Stimulated activated CD8-positive, alpha-beta memory T cell treated with anti-CD3 and anti-CD28 coated beads, Interleukin-12 subunit alpha, Interleukin-12 subunit beta, amount 100 ng/mL, for 4 hours (primary cell): ENCODE measurements around the gene UBE2O.

Source experiments
- DNase-seq: peaks from one replicate; pipeline ENCODE4 v3.0.0-alpha.2; 2020; ENCODE audit warnings: low read depth

UBE2O gene

DNA sequence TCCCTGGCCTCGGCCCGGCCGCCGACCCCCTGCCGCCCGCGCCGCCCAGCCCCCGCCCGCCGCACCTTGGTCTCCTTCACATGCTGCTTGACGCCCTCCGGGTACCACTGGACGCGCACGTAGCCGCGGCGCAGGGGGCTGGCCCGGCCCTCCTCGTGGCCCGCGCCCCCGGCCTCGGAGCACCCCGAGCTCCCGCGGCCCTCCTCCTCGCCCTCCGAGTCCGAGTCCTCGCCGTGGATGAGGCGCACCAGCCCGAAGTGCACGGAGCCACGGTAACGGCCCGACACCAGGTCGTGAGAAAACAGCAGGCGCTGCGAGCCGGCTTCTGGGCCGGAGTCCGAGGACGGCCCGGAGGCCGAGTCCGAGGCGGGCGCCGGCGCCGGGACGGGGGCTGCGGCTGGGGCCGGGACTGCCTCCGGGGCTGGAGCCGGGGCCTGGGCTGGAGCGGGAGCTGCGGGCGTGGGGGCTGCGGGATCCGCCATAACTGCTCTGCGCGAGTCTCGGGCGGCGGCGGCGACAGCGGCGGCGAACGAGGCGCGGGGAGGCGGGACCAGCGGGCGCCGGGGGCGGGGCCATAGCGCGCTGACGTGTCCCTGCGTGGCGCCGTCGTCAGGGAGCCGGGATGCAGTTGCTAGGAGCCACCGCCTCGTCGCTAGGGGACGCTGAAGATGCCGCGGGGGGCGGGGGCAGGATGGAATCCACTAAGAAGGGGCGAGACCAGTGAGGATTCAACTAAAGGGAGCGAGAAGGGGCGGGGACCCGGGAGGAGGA is at the start of gene UBE2O:
Gene UBE2O, minus strand, starts transcription at position 493 of the 771 bp plus-strand sequence. Its CDS starts 11 bp downstream, at position 482.
- DNase-seq: peak; percentile 85

- no peak for DNase-seq
Observed at GRCh38 chr17:76501827-76502307, 48.9 kb upstream of the UBE2O start.

DNA sequence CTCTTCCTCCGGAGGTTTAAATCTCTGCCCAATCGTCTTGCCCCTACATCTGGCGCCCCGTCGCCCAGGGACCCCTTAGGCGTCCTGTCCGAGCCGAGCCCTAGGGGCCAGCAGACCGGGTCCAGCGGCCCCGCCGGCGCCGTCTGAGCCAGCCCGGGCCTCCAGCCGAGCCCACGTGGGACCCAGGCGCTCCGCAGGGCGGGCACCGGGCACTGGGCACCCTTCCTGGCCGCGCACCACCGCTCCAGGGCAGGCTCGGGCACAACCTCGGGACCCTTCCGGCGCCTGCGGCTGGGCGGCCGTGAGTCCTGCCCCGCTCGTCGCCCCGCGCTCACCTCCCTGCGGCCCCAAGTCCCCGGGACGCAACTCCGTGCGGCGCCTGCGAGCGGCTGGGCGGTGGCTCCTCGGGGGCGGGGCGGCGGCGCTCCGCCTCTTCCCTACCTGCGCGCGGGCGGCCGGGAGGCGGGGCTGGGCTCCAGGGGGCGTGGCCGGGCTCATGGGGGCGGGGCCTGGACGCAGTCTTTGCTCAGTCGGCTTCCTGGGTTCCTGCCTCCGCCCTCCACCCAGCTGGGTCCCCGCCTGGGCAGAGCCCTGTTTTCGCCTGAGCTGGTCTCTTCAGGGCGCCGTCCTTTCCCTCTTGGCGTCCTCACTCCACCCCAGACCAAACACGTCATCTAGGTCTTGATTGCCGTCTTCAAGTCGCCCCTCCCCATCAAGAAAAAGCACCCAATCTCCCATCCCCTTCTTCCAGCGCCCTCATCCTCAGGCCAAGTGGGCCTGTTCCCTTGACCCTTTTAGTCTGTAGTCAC is 48.3 kb upstream of the UBE2O start, which contains the start of gene RHBDF2:
Gene RHBDF2, minus strand, starts transcription at position 406 of the 809 bp plus-strand sequence. CDS start 19,899 bp downstream, outside the sequence.
- peak; percentile 95 for DNase-seq

DNA sequence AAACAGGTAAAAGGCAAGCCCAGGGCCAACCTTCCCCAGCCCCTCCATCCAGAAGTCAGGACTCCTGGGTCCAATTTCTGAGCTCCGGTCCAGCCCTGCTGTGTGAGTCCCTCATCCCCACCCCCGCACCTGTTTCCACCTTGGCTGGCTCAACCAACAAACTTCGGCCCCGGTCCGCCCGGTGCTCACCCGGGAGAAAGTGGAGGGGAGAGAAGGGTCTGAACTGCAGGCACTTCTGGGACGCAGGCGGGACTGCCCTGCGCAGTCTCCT is 47.7 kb upstream of the UBE2O start:
- no peak for DNase-seq

- no peak for DNase-seq
Observed at GRCh38 chr17:76500074-76500746, 47.3 kb upstream of the UBE2O start.

- no peak for DNase-seq
Observed at GRCh38 chr17:76499267-76499667, 46.3 kb upstream of the UBE2O start.

GRCh38 chr17:76498876-76499251 is 45.9 kb upstream of the UBE2O start:
- DNase-seq: no peak

- no peak for DNase-seq
Observed at GRCh38 chr17:76497979-76498875, 45.3 kb upstream of the UBE2O start.

DNA sequence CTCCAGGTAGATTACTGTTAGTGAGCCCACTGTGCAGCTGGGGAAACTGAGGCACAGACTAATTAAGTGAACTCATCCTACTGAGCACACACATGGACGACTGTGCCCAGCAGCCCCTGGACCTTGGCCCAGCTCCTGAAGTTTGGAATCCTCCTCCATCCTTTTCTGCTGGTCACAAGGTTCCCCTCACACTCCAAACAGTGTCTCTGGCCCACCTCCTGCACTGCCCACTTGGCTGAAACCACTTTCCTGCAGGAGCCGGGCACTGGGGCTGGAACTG is 44.7 kb upstream of the UBE2O start:
- no peak for DNase-seq

- DNase-seq: no peak
Observed at GRCh38 chr17:76496464-76496863, 43.5 kb upstream of the UBE2O start.

DNA sequence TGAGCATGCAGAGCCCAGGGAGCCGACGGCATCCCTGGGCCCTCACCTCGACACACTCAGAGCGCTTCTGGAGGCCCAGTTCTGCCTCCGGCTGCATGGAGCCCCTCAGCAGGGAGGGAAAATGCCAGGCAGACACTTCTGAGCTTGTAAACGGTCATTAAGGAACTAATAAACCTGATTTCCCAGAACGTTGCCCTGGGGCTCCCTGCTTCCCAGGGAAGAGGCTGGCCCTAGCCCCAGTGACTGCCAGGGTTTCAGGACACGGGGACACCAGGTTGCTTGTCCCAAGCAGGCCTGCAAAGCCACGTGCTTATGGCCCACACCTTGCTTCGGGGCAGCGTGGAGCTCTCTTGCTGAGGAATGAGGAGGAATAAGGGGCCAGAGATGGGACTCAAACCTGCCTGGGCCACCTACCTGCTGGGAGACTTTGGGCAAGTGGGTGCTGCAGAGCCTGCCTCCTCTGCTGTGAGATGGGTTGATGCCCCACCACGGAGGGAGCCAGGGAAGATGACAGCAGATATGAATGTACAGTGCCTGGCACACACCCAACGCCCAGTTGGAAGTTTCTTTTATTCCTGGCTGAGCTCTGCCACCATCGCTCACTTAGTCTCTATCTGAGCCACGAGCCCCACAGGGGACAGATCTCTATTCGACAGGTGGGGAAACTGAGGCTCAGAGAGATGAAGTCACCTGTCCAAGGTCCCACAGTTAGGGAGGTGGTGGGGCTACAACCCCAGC is 42.9 kb upstream of the UBE2O start:
- DNase-seq: no peak

GRCh38 chr17:76493505-76494167 is 40.7 kb upstream of the UBE2O start:
- DNase-seq: no peak

DNA sequence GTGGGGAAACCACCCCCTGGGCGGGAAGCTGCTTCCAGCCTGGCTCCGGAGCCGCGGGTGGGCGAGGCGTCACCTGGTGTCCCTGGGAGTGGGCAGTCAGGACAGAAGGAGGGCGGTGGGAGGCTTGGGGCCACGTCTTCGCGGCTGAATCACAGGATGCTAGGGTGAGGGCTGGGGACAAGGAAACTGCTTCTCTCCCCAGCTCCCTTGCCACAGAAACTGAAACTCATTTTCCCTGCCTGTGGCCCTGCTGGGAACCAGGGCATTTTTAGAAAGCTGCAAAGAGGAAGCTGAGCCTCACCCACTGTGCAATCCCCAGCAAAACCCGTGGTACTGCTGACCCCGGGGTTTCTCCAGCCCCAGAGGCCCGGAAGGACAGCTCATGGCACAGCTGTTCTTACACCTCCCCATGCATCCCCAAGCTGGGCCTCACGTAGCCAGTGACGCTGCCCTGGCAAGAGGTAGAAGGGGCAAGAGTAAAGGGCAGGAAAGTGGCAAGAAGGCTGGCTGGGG is 40.1 kb upstream of the UBE2O start:
- peak; percentile 35 for DNase-seq

DNA sequence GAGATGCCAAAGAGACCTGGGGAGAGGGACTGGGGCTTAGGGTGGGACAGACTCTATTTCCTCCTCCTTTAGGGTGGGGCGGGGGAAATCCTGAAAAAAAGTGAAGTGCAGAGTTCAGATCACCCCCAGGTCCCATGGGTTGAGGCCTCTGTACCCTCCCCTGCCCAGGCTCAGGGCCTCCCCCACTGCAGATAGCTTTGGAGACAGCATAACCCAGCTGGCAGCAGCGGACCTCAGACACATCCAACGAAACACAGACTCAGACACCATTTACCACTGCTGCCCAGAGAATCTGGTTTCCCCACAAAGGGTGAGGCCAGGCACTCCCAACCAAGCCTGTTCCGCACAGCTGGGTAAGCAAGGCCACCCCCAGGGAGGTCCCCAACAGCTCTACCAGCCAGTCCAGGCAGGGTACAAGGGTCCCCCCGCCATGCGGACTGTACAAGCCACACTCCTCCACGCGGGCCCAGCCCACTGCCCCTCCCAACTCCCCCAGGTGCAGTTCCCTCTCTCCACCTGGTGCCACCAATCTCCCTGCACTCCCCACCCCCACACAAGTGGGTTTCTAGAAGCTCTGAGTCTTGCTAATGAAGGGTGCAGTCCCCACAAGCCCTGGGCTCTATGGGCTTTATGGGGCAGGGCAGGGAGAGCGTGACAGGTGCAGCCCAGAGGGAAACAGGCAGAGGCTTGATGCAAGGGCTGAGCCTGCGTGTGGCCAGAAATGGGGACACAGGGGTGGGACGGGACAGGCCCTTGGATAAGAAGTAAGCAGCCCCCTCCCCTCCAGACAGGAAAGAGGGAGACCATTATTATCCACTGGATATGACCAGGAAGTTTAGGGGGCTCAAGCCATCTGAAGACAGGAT is 39.4 kb upstream of the UBE2O start:
- no peak for DNase-seq

GRCh38 chr17:76491271-76492122 is 38.5 kb upstream of the UBE2O start:
- no peak for DNase-seq

DNA sequence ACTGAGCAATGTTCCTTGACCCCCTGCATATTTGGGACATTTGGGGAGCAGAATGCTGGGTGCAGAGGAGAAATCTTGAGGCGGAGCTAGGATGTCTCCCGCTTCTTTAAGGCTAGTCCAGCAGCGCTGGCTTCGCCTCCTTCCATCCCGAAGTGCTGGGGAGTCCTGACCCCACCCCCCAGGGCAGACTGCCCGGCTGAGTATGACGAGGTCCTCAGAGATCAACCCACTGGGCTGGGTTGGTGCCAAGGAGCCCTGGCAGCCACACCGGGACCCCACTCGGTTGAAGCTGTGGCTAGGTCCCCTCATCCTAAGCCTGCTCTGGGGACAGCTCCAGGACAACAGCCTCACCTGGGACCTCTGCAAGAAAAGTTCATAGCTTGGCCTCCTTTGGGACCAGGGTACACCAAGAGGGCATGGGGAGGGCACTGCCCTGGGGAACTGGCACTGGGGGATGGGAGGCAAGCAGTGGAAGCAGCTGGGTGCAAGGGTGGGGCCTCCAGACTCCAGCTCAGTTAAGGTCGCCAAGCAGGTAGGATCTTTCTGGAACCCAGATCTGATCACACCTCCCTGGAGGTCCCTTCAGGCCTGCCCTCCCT is 37.3 kb upstream of the UBE2O start:
- no peak for DNase-seq

DNA sequence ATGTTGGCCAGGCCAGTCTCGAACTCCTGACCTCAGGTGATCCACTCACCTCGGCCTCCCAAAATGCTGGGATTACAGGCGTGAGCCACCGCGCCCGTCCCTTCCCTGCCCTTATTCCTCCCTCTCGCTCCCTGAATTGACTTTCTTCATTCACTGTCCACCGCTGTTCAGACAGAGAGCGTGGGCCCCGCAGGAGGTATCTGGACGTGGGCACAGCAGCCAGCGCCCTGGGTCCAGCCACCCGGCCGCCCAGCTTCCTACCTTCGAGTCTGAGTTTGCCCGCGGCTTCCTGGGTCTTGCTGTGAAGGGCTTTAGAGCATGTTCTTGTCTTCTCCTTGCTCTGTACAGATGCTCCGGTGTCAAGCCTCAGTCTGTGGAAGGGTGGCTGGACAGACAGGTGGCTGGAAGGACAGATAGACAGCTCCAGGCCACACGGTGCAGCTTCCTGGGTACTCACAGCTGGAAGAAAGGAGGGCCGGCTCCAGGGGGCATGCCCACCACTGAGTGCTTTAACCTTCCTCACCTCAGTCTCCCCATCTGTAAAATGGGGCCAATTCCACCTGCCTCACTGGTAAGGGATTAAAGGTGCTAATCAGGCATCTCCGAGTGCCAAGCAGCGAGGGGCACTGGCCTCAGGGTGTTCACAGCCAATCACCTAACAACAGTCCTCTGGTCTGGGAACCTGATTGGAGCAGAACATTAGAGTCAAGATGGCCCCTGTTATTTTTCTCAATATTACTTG is 34.7 kb upstream of the UBE2O start:
- no peak for DNase-seq
